Measurements from ENCODE around the gene MS4A4E.
"Not testable (repeated sequence)": the region's sequence is repeated elsewhere in the genome, so short reads cannot be mapped to it uniquely, and the experiment has no call there.

DNA sequence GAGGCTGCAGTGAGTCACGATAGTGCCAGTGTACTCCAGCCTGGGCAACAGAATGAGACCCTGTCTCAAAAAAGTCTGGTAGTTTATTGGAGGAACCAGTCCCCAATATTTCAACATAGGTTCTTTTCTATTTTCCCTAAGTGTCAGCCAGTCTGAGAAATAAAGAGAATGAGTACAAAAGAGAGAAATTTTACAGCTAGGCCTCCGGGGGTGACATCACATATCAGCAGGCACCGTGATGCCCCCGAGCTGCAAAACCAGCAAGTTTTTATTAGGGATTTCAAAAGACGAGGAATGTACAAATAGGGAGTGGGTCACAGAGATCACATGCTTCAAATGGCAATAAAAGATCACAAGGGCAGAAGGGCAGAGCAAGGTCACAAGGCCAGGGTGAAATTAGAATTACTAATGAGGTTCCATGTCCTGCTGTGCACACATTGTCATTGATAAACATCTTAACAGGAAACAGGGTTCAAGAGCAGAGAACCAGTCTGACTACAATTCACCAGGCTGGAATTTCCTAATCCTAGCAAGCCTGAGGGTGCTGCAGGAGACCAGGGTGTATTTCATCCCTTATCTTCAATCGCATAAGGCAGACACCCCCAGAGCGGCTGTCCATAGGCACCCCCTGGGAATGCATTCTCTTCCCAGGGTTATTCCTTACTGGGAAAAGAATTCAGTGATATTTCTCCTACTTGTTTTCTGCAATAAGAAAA is 42.6 kb upstream of the MS4A4E start:
- TF ChIP-seq, protein P1, sequence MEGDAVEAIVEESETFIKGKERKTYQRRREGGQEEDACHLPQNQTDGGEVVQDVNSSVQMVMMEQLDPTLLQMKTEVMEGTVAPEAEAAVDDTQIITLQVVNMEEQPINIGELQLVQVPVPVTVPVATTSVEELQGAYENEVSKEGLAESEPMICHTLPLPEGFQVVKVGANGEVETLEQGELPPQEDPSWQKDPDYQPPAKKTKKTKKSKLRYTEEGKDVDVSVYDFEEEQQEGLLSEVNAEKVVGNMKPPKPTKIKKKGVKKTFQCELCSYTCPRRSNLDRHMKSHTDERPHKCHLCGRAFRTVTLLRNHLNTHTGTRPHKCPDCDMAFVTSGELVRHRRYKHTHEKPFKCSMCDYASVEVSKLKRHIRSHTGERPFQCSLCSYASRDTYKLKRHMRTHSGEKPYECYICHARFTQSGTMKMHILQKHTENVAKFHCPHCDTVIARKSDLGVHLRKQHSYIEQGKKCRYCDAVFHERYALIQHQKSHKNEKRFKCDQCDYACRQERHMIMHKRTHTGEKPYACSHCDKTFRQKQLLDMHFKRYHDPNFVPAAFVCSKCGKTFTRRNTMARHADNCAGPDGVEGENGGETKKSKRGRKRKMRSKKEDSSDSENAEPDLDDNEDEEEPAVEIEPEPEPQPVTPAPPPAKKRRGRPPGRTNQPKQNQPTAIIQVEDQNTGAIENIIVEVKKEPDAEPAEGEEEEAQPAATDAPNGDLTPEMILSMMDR (IDR thresholded peaks at IDR 0.05), result not testable (repeated sequence)
- not testable (repeated sequence) for TF ChIP-seq POLR2A (IDR thresholded peaks at IDR 0.05)

All from adrenal gland (tissue), 5 donors.